ENCODE results near the gene RAD51B.

Gene RAD51B

DNA sequence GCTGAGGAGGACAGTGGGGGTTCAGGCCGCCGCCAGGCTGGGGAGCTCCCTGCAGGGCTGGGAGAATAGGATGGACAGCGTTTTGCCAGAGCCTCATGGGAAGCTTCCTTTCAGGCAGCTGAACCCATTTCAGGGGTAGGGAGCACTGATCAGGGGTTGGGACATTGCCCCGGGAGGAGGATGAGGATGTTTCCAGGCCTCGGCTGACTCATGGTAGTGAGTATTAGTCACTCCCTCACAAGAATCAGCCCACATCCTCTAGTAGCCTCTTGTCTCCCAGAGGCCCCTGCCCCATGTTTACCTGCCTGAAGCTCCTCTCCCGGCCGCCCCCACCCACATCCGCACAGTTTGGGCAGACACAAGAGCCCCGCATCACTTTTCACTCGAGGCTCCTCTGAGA, 883.5 kb downstream of the RAD51B start:
- no peak for DNase-seq

DNA sequence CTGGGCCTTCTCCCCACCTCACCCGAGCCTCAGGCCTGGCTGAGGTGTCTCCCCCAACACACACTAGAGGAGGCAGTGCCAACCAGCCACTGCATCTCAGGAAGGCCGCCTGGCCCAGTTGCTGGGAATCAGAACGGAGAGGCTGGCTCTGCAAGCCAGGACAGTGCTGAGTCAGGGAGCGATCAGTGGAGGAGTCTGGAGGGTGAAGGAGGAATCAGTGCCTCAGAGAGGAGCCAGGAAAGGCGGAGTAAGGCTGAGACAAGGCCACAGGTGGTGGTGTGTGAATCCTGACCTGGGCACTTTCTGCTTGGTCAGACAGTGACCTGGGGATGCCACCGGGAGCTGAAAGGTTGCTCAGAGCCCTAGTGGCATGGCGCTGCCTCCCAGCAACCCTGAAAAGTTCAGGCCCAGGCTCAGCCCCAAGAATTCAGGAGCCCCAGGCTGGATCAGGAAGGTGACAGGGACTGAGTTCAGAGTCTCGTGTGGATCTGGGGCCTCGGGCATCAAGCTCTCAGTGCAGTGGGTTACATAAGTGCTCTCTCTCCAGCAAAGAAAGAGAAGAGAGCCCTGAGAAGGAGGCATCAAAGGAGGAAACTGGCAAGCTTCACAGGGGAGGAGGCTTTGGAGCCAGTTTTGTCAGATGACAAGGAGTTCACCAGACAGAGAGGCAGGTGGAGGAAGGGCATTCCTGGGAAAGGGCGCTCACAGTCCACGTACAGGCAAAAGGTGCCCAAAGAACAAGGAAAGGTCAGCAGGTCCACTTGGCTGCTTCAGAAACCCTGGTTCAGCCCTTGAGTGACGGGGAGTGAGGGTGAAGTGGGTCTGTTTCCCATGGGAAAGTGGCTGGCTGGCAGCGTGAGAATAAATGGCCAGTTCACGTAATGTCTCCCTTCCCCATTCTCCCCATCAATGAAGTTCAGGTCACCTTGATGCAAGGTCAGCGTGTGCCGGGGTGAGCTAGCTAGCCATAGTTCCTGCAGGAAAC, 885.4 kb downstream of the RAD51B start:
- in situ Hi-C loops (cut with MboI; ENCODE audit: low pct_unique_long_range_greater_than_20kb, low sequenced_read_pairs): no loop called here

More for the DNA sequence above, 883.5 kb downstream of the RAD51B start:
- in situ Hi-C loops (cut with MboI; ENCODE audit: low pct_unique_long_range_greater_than_20kb, low sequenced_read_pairs): no loop called here

DNA sequence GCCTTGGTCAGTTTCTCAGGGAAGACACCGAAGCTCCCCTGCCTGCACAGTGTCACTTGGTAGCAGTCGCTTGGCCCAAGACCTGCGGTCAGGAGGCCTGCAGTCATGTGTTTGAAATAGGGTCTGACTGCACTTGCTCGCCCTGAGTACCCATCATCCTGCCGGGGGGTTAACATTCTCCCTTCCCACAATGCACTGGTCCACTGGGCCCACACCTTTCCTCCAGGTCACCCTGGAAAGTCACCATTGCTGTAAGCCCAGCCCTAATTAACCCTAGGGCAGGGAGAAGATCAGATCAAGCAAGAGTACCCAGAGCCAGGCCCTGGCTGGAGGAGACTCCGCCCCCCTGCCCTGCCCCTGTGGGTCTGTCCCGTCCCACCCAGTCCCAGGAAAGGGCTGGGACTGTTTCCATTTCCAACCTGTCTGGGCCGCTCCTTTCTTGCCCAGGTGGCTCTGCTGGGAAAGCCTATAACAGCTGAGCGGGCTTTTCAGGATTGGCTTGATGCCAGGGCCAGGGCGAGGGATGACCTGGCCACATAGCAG, 886.2 kb downstream of the RAD51B start:
- in situ Hi-C loops (cut with MboI; ENCODE audit: low pct_unique_long_range_greater_than_20kb, low sequenced_read_pairs): no loop called here
- DNase-seq: no peak

More for the DNA sequence above, 885.4 kb downstream of the RAD51B start:
- DNase-seq: no peak

DNA sequence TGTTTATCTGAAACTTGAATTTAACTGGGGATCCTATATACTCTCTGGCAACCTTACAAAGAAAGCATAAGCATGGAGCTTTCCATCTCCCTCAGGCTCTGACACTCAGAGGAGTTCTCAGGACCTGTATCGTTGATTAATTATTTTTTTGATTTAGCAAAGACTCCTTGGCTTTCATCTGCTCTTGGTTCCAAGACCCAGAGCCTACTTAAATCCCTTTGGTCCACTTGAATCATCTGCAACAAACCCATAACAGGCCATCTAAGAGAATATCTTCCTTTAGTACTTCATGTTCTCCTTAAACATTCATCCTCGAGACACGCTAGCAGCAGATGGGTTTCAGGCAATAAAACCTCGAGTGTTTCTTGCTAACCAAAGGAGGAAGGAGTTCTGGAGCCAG, 887.9 kb downstream of the RAD51B start:
- no peak for DNase-seq

DNA sequence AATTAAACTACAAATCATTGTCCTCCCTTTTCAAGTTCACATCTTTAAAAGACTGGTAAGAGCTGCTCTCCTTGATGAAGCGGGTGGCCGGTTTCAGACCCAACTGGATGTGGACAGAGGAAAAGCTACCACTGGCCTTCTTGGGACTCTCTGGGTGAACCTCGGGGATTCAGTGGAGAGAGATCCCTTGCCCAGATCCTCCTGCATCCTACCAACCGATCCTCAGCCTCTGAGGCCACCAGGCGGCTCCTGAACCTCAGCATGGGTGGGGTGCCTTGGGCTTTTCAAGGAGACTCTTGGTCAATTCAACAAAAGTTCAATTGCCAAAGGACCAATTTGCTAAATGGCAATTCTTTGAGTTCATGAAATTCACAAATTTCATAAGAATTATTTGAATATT, 888.8 kb downstream of the RAD51B start:
- in situ Hi-C loops (cut with MboI; ENCODE audit: low pct_unique_long_range_greater_than_20kb, low sequenced_read_pairs): no loop called here
- DNase-seq: no peak

More for the DNA sequence above, 887.9 kb downstream of the RAD51B start:
- in situ Hi-C loops (cut with MboI; ENCODE audit: low pct_unique_long_range_greater_than_20kb, low sequenced_read_pairs): no loop called here

DNA sequence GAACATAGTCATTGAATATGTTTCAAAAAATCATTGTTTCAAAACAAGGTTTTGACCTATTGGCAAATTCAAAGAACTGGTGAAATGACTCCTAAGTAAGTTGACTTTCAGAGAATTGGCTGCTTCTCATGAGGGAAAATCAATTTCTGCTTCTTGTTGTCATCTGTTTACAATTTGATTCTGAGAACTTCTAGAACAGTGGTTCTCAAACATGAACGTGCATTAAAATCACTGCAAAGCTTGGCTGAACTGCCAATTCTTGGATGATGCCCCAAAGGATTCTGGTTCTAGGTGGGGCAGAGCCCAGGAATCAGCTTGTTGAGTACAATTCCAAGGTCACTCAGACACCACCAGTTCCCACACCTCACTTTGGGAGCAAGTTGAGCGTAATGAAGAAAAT, 889.4 kb downstream of the RAD51B start:
- in situ Hi-C loops (cut with MboI; ENCODE audit: low pct_unique_long_range_greater_than_20kb, low sequenced_read_pairs): no loop called here
- DNase-seq: no peak

DNA sequence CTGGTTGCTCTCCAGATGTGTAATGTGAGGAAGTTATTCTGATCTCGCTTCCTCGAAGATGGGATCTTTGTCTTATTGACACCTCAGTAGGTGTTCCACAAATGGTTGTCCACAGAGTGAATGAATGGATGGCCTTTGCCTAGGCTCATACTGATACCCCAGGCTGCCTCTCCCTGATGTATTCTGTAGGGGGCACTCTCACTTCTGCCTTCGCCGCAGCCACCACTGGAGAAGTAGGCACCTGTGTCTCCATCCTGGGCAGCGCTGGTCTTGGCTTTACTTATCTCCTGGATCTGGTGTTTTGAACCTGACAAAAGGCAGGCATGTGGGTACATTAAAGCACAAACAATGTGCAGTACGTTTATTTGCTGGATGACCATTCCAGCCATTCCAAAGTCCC, 891.2 kb downstream of the RAD51B start:
- DNase-seq: no peak
- in situ Hi-C loops (cut with MboI; ENCODE audit: low pct_unique_long_range_greater_than_20kb, low sequenced_read_pairs): no loop called here

DNA sequence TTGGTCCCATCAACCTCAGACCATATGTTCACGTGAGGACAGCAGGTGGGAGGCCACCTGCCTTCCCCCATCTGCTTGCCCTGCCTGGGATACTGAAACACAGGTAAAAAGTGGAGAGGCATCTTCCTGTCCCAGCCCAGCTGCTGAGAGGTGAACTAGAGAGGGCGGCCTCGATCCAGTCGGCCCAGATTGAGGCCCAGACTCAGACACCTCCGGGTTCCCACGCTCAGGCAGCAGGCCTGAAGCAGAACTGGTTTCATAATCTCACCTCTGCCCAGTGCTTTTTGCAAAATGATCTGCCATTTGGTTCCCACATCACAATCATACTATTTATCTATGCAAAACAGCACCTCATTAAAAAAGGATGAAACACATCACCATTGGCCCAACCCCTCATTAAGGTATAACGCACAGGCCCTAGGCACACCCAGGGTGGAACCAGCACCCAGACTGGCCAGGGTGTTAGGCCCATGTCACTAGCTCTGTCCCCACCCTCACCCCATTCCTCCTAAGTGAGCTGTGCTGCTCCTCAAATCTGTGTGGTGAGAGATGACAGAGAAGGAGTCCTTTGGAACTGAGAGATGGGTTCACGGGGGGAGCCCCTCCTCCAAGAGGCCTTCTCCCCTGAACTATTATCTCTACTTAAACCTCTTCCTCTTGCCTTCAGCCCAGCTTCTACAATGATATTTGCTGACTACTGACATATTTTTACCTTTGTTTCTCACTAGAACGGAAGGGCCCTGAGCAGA, 892.2 kb downstream of the RAD51B start:
- in situ Hi-C loops (cut with MboI; ENCODE audit: low pct_unique_long_range_greater_than_20kb, low sequenced_read_pairs): no loop called here
- no peak for DNase-seq

DNA sequence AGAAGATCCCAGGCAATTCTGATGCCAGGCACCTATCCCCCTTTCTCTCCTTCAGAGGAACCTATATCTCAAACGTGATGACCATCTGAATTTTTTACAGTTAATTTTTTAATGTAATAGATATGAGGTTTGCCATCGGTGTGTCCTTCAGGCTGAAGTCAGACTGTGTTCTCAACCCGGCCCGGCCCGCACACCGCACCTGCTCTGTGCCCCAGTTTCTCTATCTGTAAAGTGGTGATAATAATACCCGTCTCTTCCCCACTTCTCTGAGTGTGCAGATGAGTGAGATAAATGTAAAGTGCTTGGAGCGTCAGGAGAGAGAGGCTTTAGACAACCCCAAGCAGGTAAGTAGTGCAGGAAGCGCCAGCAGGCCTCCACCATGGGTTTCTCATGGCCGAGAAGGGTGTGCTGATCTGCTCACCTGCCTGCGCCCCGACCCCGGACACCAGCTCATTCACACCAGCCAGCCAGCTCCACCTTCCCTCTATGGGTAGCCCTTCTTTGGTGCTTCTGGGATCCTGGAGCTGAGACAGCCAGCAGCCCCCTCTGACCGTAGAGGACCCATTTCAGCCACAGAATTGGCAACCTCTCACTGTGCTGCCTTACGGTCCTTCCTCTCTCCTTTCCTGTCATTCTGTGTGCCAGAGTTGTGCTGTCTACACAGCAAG, 893.3 kb downstream of the RAD51B start:
- in situ Hi-C loops (cut with MboI; ENCODE audit: low pct_unique_long_range_greater_than_20kb, low sequenced_read_pairs): no loop called here
- no peak for DNase-seq

DNA sequence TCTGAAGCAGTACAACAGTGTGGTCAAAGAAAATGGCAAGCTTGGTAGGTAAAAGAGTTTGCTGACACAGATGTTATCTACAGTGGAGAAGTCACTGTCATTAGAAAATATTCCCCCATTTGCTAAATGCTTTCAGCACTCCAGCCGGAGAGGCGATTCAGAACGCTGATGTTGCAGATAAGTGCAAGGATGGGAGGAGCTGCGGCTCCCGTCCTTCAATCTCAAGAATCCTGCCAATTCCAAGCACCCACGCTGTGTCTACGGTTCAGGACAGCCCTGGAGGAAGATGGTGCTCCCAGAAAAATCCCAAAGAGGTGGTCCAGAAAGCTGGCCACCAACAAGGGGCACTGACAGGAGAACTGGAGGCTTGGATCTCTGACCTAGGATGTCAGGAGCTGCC, 894.2 kb downstream of the RAD51B start:
- no peak for DNase-seq
- in situ Hi-C loops (cut with MboI; ENCODE audit: low pct_unique_long_range_greater_than_20kb, low sequenced_read_pairs): no loop called here

DNA sequence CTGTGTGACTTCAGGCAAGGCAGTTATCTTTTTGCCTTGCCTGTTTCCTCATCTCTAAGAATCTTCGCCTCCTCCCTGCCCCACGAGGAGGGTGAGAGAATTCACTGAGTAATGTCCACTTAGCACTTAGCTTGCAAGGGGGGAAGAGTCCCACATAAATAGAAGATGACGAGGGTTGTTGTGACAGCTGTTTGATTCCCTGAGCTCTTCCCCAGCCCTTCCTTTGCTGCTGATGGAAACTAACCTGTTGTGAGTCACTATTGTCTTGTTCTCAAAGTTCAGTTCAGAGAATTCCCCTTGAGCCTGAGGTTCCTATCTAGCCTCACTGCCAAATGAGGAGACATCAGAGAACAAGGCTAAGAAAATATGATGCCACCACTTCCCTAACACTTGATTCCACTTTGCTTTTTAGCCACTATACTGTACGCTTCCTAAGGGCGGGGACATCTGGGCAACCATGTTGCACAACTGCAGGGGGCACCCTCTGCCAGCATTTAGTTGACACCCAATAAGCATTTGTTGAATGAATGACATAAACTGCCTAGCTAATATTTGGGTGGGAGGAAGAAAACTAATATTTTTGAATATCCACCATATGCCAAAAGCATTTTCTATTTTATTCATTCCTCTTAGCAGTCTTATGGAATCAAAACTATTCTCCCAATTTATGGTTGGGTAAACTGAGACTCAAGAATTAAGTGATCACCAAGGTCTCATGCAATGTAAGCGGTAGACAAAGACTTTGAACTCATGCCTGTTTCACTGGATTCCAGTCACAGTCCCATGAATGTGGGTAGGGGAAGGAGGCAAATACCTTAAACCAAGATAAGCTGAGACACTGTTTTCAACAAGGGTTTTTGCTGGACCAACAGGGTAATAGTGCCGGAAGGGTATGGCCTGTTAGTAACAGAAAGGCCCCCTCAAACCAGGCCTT, 895.7 kb downstream of the RAD51B start:
- no peak for DNase-seq
- in situ Hi-C loops (cut with MboI; ENCODE audit: low pct_unique_long_range_greater_than_20kb, low sequenced_read_pairs): no loop called here

DNA sequence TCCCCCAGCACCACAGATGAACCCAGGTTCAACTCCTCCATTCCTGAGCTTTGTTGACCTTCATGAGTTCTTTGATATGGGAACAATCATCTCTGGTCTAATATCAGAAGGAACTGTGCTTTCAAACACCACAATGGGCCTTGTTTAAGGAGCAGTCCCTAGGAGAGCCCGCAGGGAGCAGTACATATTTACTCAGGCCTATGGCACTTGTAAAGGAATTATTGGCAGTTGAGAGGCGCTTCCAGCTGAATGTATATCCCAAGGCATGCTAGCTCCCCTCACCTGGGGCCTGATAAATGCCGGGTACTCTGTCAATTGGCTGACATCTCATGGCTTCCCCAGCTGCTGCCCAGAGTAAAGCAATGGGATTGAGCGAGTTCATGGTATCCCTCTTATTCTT, 897.1 kb downstream of the RAD51B start:
- in situ Hi-C loops (cut with MboI; ENCODE audit: low pct_unique_long_range_greater_than_20kb, low sequenced_read_pairs): no loop called here
- no peak for DNase-seq

DNA sequence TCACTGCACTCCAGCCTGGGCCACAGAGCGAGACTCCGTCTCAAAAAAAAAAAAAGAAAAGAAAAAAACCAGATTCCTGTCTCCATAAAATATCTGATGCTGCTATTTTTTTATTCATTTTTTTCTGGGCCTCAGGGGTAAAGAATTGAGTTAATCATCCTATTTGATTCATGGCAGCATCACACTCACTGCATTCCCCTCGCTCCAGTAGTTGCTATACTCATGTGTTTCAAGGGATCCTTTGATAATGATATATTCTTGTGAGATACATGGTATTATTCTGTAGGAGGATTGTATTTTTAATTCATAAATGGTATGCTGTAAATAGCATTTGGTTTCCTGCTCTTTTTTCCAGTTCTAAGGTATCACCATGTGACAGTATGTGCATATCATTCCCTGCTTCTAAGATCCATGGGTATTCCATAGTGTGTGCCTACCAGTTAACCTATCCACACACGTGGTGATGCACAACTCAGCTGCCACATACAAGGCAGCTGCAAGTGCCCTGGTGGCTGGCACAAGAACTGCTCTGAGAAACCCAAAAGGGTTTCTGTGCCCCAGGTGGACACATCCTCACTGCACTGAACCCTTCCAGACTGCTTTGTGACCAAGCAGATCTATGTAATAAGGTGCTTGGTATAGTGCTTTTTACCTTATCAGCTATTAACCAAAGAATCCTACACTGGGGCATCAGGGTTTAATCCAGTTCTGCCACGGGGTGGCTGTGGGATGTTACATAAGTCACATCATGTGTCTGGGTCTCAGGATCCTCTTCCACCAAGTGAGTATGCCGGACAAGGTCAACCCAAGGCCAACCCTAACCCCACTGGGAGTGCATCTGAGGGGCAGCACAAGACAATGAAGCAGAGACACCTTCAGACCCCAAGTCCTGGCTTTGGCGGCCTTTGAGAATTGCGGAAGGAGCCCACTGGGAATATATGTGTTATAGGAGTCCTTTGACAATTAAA, 898.7 kb downstream of the RAD51B start:
- in situ Hi-C loops (cut with MboI; ENCODE audit: low pct_unique_long_range_greater_than_20kb, low sequenced_read_pairs): no loop called here
- no peak for DNase-seq

DNA sequence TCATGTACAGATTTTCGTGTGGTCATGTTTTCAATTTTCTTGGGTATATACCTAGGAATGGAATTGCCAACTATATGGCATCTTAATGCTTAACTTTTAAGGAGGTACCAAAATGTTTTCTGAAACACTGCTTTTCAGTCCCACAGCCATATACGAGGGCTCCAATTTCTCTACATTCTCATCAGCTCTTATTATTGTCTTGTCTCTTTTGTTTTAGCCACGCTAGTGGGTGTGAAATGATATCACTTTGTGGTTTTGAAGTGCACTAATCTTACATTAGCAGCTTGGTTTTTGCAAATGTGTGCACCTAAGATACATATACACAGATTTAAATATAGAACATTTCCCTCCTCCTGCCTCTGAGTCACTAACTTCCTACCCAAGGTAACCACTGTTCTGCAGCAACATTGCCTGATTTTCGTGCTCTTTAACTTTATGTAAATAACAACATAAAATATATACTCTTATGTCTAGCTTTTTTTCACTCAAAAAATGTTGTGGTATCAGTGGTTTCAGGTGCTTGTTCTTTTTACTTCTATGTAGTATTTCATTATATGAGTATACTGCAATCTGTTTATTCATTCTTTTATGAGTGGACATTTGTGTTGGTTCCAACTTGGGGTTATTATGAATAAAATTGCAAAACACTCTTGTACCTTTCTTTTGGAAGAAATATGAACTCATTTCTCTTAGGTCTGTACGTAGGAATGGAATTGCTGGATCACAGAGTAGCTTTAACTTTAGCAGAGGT, 900.2 kb downstream of the RAD51B start:
- in situ Hi-C loops (cut with MboI; ENCODE audit: low pct_unique_long_range_greater_than_20kb, low sequenced_read_pairs): no loop called here
- DNase-seq: peak; percentile 89

DNA sequence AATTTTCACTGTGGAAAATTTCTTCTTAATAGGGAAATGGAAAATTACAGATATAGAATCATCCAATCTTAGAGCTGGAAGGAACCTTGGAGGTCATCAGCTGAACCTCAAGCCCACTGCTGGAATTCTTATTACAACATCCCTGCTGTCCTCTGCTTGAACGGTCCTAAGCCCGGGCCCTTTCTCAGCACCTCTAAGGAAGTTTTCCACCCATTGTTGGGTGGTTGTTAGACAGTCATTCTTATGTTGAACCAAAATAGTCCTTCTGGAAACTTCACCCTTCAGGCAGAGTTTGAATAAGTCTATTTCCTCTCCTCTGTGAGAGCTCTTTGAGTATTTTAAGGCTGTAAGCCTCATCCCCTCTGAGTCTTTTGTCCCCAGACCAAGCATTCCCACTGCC, 902.6 kb downstream of the RAD51B start:
- in situ Hi-C loops (cut with MboI; ENCODE audit: low pct_unique_long_range_greater_than_20kb, low sequenced_read_pairs): no loop called here
- DNase-seq: no peak

DNA sequence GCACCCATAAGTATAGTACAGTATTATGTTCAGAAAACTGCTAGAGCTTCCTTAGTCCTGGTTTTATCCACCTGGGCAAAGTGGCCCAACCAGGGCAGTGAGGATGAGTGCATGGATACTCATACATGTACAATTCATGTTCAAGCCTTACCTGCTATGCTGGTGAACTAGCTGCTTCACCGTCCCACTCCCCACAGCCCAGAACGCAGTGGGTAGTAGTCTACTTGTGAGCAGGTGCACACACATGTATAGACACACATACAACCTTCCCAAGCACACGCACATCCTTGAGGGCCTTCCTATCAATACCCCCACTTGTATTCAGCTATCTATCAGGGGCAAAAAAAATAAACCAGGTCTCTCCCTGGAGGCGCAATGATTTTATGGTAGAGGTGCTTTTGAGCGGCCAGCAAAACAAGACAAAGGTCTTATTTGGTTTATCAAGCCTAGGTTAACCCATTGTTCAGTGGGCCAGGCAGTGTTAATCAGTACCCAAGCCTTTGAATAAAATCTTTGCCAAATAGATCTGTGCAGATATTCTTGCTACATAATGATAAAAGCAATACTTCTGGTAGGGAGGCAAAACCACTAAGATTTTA, 903.5 kb downstream of the RAD51B start:
- in situ Hi-C loops (cut with MboI; ENCODE audit: low pct_unique_long_range_greater_than_20kb, low sequenced_read_pairs): no loop called here
- DNase-seq: no peak
